GM10266 (cell line): ENCODE measurements around the gene UGT1A9.
"Not testable (repeated sequence)": the region's sequence is repeated elsewhere in the genome, so short reads cannot be mapped to it uniquely, and the experiment has no call there.

Experiments used
- DNase-seq: peaks from one replicate; pipeline ENCODE4 v3.0.0; 2012; ENCODE audit errors: extremely low spot score
- TF ChIP-seq, protein P1 (sequence below): IDR thresholded peaks from 2 replicates; pipeline ENCODE4 v1.5.1; 2012; ENCODE audit warnings: mild to moderate bottlenecking, low read depth; ENCODE audit not compliant: control insufficient read depth, insufficient read depth; ENCODE audit errors: missing control alignments

Gene UGT1A9

DNA sequence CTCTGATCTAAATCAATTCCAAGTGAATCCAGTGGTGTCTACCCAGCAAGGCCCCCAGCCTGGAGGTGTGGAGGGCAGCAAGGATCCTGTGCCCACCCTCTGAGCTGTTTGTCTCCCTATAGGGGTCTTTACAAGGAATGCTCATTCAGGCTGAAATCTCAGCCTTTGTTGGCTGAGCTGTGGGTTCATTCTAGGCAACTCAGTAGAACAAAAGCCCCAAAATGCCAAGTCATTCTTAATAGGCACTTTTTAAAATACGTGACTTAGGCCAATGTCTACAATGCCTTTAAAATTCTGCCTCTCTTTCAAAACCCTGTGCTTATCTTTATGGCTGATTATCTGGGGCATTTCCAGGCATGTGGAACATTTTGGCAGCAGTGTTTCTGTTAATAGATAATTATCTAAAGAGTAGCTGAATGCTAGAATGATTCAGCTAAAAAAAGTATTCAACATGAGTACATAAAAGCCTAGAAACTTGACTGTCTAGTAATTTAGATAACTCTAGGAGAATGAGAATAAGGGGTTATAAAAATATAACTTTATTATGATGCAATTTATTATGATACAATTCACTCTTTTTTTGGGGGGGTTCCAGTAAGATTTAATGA lies 28.4 kb downstream of the UGT1A9 start:
- TF ChIP-seq, protein P1, sequence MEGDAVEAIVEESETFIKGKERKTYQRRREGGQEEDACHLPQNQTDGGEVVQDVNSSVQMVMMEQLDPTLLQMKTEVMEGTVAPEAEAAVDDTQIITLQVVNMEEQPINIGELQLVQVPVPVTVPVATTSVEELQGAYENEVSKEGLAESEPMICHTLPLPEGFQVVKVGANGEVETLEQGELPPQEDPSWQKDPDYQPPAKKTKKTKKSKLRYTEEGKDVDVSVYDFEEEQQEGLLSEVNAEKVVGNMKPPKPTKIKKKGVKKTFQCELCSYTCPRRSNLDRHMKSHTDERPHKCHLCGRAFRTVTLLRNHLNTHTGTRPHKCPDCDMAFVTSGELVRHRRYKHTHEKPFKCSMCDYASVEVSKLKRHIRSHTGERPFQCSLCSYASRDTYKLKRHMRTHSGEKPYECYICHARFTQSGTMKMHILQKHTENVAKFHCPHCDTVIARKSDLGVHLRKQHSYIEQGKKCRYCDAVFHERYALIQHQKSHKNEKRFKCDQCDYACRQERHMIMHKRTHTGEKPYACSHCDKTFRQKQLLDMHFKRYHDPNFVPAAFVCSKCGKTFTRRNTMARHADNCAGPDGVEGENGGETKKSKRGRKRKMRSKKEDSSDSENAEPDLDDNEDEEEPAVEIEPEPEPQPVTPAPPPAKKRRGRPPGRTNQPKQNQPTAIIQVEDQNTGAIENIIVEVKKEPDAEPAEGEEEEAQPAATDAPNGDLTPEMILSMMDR: no peak
- DNase-seq: no peak

GRCh38 chr2:233700842-233701241 lies 29.1 kb downstream of the UGT1A9 start:
- not testable (repeated sequence) for DNase-seq

GRCh38 chr2:233702238-233702637 lies 30.5 kb downstream of the UGT1A9 start:
- TF ChIP-seq, protein P1: no peak
- no peak for DNase-seq

GRCh38 chr2:233705911-233706506 lies 34.3 kb downstream of the UGT1A9 start:
- TF ChIP-seq, protein P1: no peak
- DNase-seq: no peak

GRCh38 chr2:233706720-233707119 lies 35.0 kb downstream of the UGT1A9 start:
- TF ChIP-seq, protein P1: no peak
- no peak for DNase-seq

GRCh38 chr2:233707940-233708644 lies 36.4 kb downstream of the UGT1A9 start:
- TF ChIP-seq, protein P1: no peak
- DNase-seq: no peak

- DNase-seq: no peak
- TF ChIP-seq, protein P1: no peak
These were observed 37.2 kb downstream of the UGT1A9 start for GRCh38 chr2:233708942-233709341.
